HFF-Myc (cell line): ENCODE data around the gene GPR152.
A peak's percentile ranks its signal among the peaks of the same experiment; 100 is the strongest.

Experiments
- DNase-seq: peaks from one replicate; pipeline ENCODE4 v3.0.0-alpha.2; 2011; ENCODE audit warnings: low read depth; ENCODE audit errors: extremely low read depth
- H3K4me3 ChIP-seq: replicated peaks from 2 replicates; pipeline ENCODE4 v1.5.1; 2011; ENCODE audit warnings: low read depth, mild to moderate bottlenecking, control low read depth, low read length
- CTCF ChIP-seq: IDR thresholded peaks from 2 replicates; pipeline ENCODE4 v1.5.1; 2012; ENCODE audit warnings: mild to moderate bottlenecking, low read depth, low read length, control low read depth; ENCODE audit errors: missing control alignments

GPR152 gene

GRCh38 chr11:67472882-67473281 lies 20.4 kb upstream of the GPR152 start:
- no peak for TF ChIP-seq CTCF
- DNase-seq, result no peak
- no peak overlapping the region for H3K4me3 ChIP-seq

- DNase-seq, result no peak
- TF ChIP-seq CTCF, result no peak
- no peak overlapping the region for H3K4me3 ChIP-seq
These were observed 17.9 kb upstream of the GPR152 start for GRCh38 chr11:67470337-67471002.

GRCh38 chr11:67469508-67469811 lies 16.9 kb upstream of the GPR152 start:
- TF ChIP-seq CTCF, result no peak
- no peak for DNase-seq
- H3K4me3 ChIP-seq, result peak overlapping the region; percentile 55

GRCh38 chr11:67468759-67469507 lies 16.4 kb upstream of the GPR152 start, which contains the start of gene TMEM134:
TMEM134 (minus strand) TSS chr11:67469251; CDS start chr11:67469192, 59 bp downstream.
- TF ChIP-seq CTCF, result peak; percentile 31
- DNase-seq, result peak; percentile 62

GRCh38 chr11:67468456-67468758 lies 15.9 kb upstream of the GPR152 start:
- DNase-seq, result no peak
- peak overlapping the region; percentile 55 for H3K4me3 ChIP-seq
- TF ChIP-seq CTCF, result no peak

More at GRCh38 chr11:67468759-67469507, 16.4 kb upstream of the GPR152 start, which contains the start of gene TMEM134:
- H3K4me3 ChIP-seq, result peak within 1 kb of the TSS; percentile 55

- DNase-seq, result no peak
- no peak for TF ChIP-seq CTCF
- peak overlapping the region; percentile 55 for H3K4me3 ChIP-seq
These were observed 15.5 kb upstream of the GPR152 start for GRCh38 chr11:67468056-67468455.
